AG09319 (cell line): Measurements from ENCODE around the gene LLCFC1.
"Not testable (repeated sequence)": the region's sequence is repeated elsewhere in the genome, so short reads cannot be mapped to it uniquely, and the experiment has no call there.

Experiments used
- DNase-seq: peaks from one replicate; pipeline ENCODE4 v3.0.0-alpha.2; 2010; ENCODE audit warnings: low read depth; ENCODE audit errors: extremely low read depth
- CTCF ChIP-seq: IDR thresholded peaks from 2 replicates; pipeline ENCODE4 v1.5.1; 2011; ENCODE audit warnings: low read depth, mild to moderate bottlenecking, inconsistent platforms, low read length, moderate library complexity

Gene LLCFC1

DNA sequence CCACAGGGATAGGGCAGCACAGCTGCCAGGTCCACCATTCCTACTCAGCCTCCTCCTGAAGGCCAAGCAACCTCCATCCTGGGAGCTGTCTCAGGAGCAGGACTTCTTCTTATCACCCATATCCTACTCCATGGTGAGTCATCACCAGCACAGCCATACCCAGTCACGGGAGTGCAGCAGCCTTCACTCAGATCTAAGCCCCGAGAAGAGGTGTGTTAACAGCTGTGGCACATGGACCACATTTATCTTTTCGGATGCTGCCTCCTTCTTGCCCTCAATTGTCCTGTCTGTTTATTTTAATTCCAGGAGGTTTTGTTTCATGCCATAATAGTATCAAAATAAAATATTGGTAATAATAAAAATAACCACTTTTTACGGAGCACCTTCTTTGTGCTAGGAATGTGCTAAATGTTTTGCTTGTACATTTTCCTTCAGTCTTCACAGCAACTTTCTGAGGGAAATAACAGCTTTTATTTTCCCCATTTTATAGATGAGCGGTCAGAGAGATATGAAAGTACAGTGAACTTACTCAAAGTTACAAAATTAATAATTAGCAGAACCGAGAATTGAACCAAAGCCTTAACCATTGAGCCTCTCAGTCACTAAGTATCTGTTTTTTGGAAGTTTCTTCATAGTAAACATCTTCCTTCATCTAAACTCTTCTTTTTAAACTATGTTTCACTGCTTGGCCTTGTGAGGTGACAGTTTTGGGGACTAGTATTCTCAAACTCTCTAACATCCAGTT, 25.4 kb downstream of the LLCFC1 start:
- DNase-seq: no peak
- no peak for TF ChIP-seq CTCF

- TF ChIP-seq CTCF: no peak
- DNase-seq: no peak
Observed at GRCh38 chr7:142968229-142968628, 28.9 kb downstream of the LLCFC1 start.

DNA sequence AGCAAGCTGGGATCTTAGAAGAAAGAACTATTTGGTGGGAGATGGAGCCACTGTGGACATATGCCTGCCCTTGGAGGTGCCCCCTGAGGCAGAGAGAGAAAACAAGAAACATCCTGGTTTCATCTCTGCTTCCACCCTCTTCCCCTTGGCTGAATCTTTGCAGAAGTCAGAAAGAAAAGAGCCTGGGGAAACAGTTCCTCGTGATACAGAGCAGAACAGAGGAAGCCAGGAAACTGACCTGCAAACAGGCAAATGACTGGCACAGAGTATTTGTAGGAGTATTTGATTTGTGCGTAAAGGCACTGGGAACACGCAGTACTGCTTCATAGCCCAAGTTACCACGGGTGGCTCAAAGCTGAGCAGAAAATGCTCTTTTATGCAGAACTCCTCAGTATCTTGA, 29.9 kb downstream of the LLCFC1 start:
- no peak for DNase-seq
- TF ChIP-seq CTCF: no peak

- DNase-seq: no peak
- TF ChIP-seq CTCF: no peak
Observed at GRCh38 chr7:142974626-142975025, 35.3 kb downstream of the LLCFC1 start.

DNA sequence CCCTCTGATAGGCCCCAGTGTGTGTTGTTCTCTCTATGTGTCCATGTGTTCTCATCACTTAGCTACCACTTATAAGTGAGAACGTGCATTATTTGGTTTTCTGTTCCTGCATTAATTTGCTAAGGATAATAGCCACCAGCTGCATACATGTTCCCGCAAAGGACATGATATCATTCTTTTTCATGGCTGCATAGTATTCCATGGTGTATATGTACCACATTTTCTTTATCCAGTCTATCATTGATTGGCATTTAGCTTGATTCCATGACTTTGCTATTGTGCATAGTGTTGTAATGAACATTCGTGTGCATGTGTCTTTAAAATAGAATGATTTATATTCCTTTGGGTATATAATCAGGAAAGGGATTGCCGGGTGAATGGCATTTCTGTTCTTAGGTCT, 39.1 kb downstream of the LLCFC1 start:
- DNase-seq: not testable (repeated sequence)

GRCh38 chr7:142983825-142984224, 44.5 kb downstream of the LLCFC1 start:
- no peak for TF ChIP-seq CTCF
- no peak for DNase-seq

DNA sequence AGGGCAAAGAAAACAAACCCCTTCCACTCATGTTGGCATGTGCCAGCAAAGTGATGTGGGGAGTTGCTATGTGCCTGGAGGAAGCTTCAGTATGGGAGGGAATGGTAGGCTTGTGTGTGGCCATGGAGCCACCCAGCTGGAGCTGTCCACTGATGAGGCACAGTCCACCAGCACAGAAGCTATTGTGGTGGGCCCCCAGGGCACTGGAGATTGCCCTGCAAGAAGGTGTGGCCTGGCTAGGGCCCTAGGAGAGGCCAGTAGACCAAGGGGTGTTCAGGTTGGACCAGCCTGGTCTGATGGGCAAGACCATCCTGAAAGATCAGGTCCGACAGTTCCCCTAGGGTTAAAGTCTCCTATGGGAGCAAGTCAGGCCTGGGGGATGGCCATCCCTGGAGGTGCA, 45.0 kb downstream of the LLCFC1 start:
- no peak for TF ChIP-seq CTCF
- no peak for DNase-seq
